Left ventricle myocardium superior (tissue), 1 donor: ENCODE measurements around the gene KAT5. TPM values are rescaled to one million over a fixed set of nuclear protein-coding genes. Genes with fewer than 3 reads are reported as not detected.
A peak's percentile ranks its signal among the peaks of the same experiment; 100 is the strongest.
"Not testable (repeated sequence)": the region's sequence is repeated elsewhere in the genome, so short reads cannot be mapped to it uniquely, and the experiment has no call there.

Experiments
- ATAC-seq: fragments of 200-7000 bp; cut with Tn5 transposase; one replicate; pipeline ENCODE4 v1.9.1; 2020; ENCODE audit warnings: mild to moderate bottlenecking, moderate library complexity
- DNase-seq: peaks from one replicate; pipeline ENCODE4 v3.0.0-alpha.2; 2020
- intact Hi-C: fragments of 100-400 bp; cut with micrococcal nuclease; formaldehyde crosslinking; loops from one replicate; pipeline ENCODE4 v1.11.0; 2022
- total RNA-seq: library from RNA; stranded (reverse); fragmentation: NEBNext Ultra II Directional; extraction: Animal tissue kit (Norgen Biotek cat#: 25700); gene quantifications from one replicate; pipeline ENCODE4 v1.2.1, GENCODE V29; 2021
- donor health status: DM: no; HTN: yes; CAD: no; lungs with severe emphysema.

The KAT5 gene
- total RNA-seq, 1 donor from 2014 or later = 50.1 TPM

- ATAC-seq, intact Hi-C loops, DNase-seq: not testable (repeated sequence)
Measured at GRCh38 chr11:65735111-65735510, 23.1 kb downstream of the KAT5 start.

- ATAC-seq = no peak
- intact Hi-C loops = no loop called here
- DNase-seq = no peak
Measured at GRCh38 chr11:65736810-65737209, 24.8 kb downstream of the KAT5 start.

GRCh38 chr11:65739022-65739421 is 27.0 kb downstream of the KAT5 start:
- intact Hi-C loops = no loop called here
- ATAC-seq (no peak), DNase-seq (no peak)

- ATAC-seq (no peak), DNase-seq (no peak)
Measured at GRCh38 chr11:65741185-65741584, 29.1 kb downstream of the KAT5 start.

GRCh38 chr11:65742353-65742752 is 30.3 kb downstream of the KAT5 start:
- intact Hi-C loops = no loop called here
- no peak for DNase-seq
- no peak for ATAC-seq

More at GRCh38 chr11:65741185-65741584, 29.1 kb downstream of the KAT5 start:
- intact Hi-C loops = no loop called here

- intact Hi-C loops = no loop called here
- DNase-seq (no peak), ATAC-seq (no peak)
Measured at GRCh38 chr11:65743681-65744025, 31.6 kb downstream of the KAT5 start.

GRCh38 chr11:65744026-65744698 is 32.1 kb downstream of the KAT5 start:
- DNase-seq (peak; percentile 46), ATAC-seq (peak; percentile 73)
- intact Hi-C loops = no loop called here

- no peak for ATAC-seq
- intact Hi-C loops = no loop called here
- DNase-seq = no peak
Measured at GRCh38 chr11:65744699-65745042, 32.6 kb downstream of the KAT5 start.

GRCh38 chr11:65745049-65745448 is 33.0 kb downstream of the KAT5 start:
- no peak for ATAC-seq
- no peak for DNase-seq
- intact Hi-C loops = no loop called here

GRCh38 chr11:65762169-65762568 is 50.1 kb downstream of the KAT5 start:
- DNase-seq, ATAC-seq, intact Hi-C loops: not testable (repeated sequence)

GRCh38 chr11:65762816-65763215 is 50.8 kb downstream of the KAT5 start:
- DNase-seq, intact Hi-C loops, ATAC-seq: not testable (repeated sequence)

- no peak for DNase-seq
- intact Hi-C loops = no loop called here
- ATAC-seq = no peak
Measured at GRCh38 chr11:65764434-65764833, 52.4 kb downstream of the KAT5 start.

- intact Hi-C loops = no loop called here
- ATAC-seq (no peak), DNase-seq (no peak)
Measured at GRCh38 chr11:65766535-65766934, 54.5 kb downstream of the KAT5 start.

- intact Hi-C loops = no loop called here
Measured at GRCh38 chr11:65767406-65767805, 55.4 kb downstream of the KAT5 start.

GRCh38 chr11:65767806-65768205 is 55.8 kb downstream of the KAT5 start:
- DNase-seq, ATAC-seq, intact Hi-C loops: not testable (repeated sequence)

More at GRCh38 chr11:65767406-65767805, 55.4 kb downstream of the KAT5 start:
- DNase-seq = no peak
- no peak for ATAC-seq

Other genes starting within 250 kb of the KAT5 start
- 7,191 TPM for gene MALAT1, start 213.2 kb upstream of the KAT5 start, total RNA-seq
- 60.4 TPM for gene SCYL1, start 187.2 kb upstream of the KAT5 start, total RNA-seq
- 77.5 TPM for gene LTBP3, start 153.9 kb upstream of the KAT5 start, total RNA-seq
- 25.0 TPM for gene ZNRD2, start 141.8 kb upstream of the KAT5 start, total RNA-seq
- 39.3 TPM for gene FAM89B, start 139.7 kb upstream of the KAT5 start, total RNA-seq
- gene EHBP1L1, start 136.2 kb upstream of the KAT5 start, total RNA-seq = 57.3 TPM
- 0.94 TPM for gene KCNK7, start 116.5 kb upstream of the KAT5 start, total RNA-seq
- gene MAP3K11, start 98.0 kb upstream of the KAT5 start, total RNA-seq = 39.0 TPM
- gene PCNX3, start 96.5 kb upstream of the KAT5 start, total RNA-seq = 11.8 TPM
- gene SIPA1, start 74.2 kb upstream of the KAT5 start, total RNA-seq = 32.0 TPM
- 40.1 TPM for gene RELA, start 49.3 kb upstream of the KAT5 start, total RNA-seq
- gene RNASEH2C, start 8.5 kb downstream of the KAT5 start, total RNA-seq = 42.4 TPM
- gene AP5B1, start 68.7 kb downstream of the KAT5 start, total RNA-seq = 6.7 TPM
- gene OVOL1, start 74.8 kb downstream of the KAT5 start, total RNA-seq = not detected
- not detected for gene SNX32, start 121.7 kb downstream of the KAT5 start, total RNA-seq
- gene CFL1, start 145.9 kb downstream of the KAT5 start, total RNA-seq = 334 TPM
- 37.8 TPM for gene MUS81, start 148.2 kb downstream of the KAT5 start, total RNA-seq
- 95.2 TPM for gene EFEMP2, start 160.5 kb downstream of the KAT5 start, total RNA-seq
- 1.1 TPM for gene CTSW, start 167.6 kb downstream of the KAT5 start, total RNA-seq
- 44.9 TPM for gene FIBP, start 176.2 kb downstream of the KAT5 start, total RNA-seq
- gene CCDC85B, start 178.4 kb downstream of the KAT5 start, total RNA-seq = 30.0 TPM
- 0.32 TPM for gene FOSL1, start 188.1 kb downstream of the KAT5 start, total RNA-seq
- gene C11orf68, start 206.8 kb downstream of the KAT5 start, total RNA-seq = 35.2 TPM
- gene DRAP1, start 207.2 kb downstream of the KAT5 start, total RNA-seq = 106 TPM
- gene TSGA10IP, start 233.2 kb downstream of the KAT5 start, total RNA-seq = not detected
- gene SART1, start 249.5 kb downstream of the KAT5 start, total RNA-seq = 32.2 TPM